Measurements from ENCODE around the gene CACNA1D. TPM values are rescaled to one million over a fixed set of nuclear protein-coding genes. Genes with fewer than 3 reads are reported as not detected.

CACNA1D gene
- total RNA-seq, 2 donors from 2014 or later = 0.68 to 1.5 TPM

DNA sequence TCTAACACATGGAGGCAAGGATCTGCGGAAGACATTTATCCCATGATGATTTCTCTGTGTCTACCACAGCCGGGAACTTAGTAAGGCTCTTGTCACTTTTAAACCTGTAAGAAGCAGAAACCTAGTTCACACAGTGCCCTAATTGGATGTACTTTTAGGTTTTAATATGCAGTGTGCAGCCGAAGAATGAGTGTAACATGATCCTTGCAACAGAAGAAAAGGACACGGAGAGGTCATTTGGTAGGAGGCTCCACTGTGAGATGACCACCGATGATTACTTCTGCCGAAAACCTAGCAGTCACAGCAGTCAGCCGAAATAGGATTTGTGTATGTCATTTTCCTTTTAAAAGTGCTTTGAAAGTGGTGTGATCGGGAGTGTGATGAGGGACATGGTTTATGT, 6.8 kb downstream of the CACNA1D start:
- H3K36me3 ChIP-seq = no peaks in the 10 kb centered on the region
- no peak overlapping the region for H3K4me3 ChIP-seq
- H3K4me1 ChIP-seq (ENCODE audit: control insufficient read depth in 1 of 2, low read depth in 2 of 2) = no peaks in the 10 kb centered on the region
- no peak for DNase-seq (ENCODE audit: low spot score)
- H3K27ac ChIP-seq = no peak overlapping the region
- TF ChIP-seq, protein P1, sequence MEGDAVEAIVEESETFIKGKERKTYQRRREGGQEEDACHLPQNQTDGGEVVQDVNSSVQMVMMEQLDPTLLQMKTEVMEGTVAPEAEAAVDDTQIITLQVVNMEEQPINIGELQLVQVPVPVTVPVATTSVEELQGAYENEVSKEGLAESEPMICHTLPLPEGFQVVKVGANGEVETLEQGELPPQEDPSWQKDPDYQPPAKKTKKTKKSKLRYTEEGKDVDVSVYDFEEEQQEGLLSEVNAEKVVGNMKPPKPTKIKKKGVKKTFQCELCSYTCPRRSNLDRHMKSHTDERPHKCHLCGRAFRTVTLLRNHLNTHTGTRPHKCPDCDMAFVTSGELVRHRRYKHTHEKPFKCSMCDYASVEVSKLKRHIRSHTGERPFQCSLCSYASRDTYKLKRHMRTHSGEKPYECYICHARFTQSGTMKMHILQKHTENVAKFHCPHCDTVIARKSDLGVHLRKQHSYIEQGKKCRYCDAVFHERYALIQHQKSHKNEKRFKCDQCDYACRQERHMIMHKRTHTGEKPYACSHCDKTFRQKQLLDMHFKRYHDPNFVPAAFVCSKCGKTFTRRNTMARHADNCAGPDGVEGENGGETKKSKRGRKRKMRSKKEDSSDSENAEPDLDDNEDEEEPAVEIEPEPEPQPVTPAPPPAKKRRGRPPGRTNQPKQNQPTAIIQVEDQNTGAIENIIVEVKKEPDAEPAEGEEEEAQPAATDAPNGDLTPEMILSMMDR (IDR thresholded peaks at IDR 0.05) = no peak
- ATAC-seq (ENCODE audit: insufficient number of reproducible peaks, low FRiP score, low read depth) = no peak
- no peaks in the 10 kb centered on the region for H3K27me3 ChIP-seq (replicated peaks; ENCODE audit: insufficient read depth)
- H3K9me3 ChIP-seq = no peaks in the 10 kb centered on the region

- ATAC-seq (ENCODE audit: insufficient number of reproducible peaks, low FRiP score, low read depth) (no peak), DNase-seq (ENCODE audit: low spot score) (no peak)
- no peak overlapping the region for H3K27ac ChIP-seq
Measured at GRCh38 chr3:53502737-53503136, 8.3 kb downstream of the CACNA1D start.

GRCh38 chr3:53503195-53503594, 8.8 kb downstream of the CACNA1D start:
- ATAC-seq (ENCODE audit: insufficient number of reproducible peaks, low FRiP score, low read depth) (no peak), DNase-seq (ENCODE audit: low spot score) (no peak)
- H3K27ac ChIP-seq = no peak overlapping the region
- no peak overlapping the region for H3K4me3 ChIP-seq
- H3K36me3 ChIP-seq = no peaks in the 10 kb centered on the region
- TF ChIP-seq, protein P1 (IDR thresholded peaks at IDR 0.05) = no peak
- no peaks in the 10 kb centered on the region for H3K9me3 ChIP-seq
- no peaks in the 10 kb centered on the region for H3K4me1 ChIP-seq (ENCODE audit: control insufficient read depth in 1 of 2, low read depth in 2 of 2)
- H3K27me3 ChIP-seq (replicated peaks; ENCODE audit: insufficient read depth) = no peaks in the 10 kb centered on the region

More at GRCh38 chr3:53502737-53503136, 8.3 kb downstream of the CACNA1D start:
- TF ChIP-seq, protein P1 (IDR thresholded peaks at IDR 0.05) = no peak
- no peaks in the 10 kb centered on the region for H3K36me3 ChIP-seq
- no peak overlapping the region for H3K4me3 ChIP-seq
- no peaks in the 10 kb centered on the region for H3K27me3 ChIP-seq (replicated peaks; ENCODE audit: insufficient read depth)
- no peaks in the 10 kb centered on the region for H3K9me3 ChIP-seq
- no peaks in the 10 kb centered on the region for H3K4me1 ChIP-seq (ENCODE audit: control insufficient read depth in 1 of 2, low read depth in 2 of 2)

GRCh38 chr3:53506110-53506762, 11.8 kb downstream of the CACNA1D start:
- ATAC-seq (ENCODE audit: insufficient number of reproducible peaks, low FRiP score, low read depth) (no peak), DNase-seq (ENCODE audit: low spot score) (no peak)
- Histone ChIP-seq H3K9me3 (no peaks in the 10 kb centered on the region), H3K36me3 (no peaks in the 10 kb centered on the region), H3K27ac (no peak overlapping the region), H3K4me3 (no peak overlapping the region), H3K4me1 (ENCODE audit: control insufficient read depth in 1 of 2, low read depth in 2 of 2) (no peaks in the 10 kb centered on the region), H3K27me3 (replicated peaks; ENCODE audit: insufficient read depth) (no peaks in the 10 kb centered on the region)
- TF ChIP-seq, protein P1 (IDR thresholded peaks at IDR 0.05) = no peak

GRCh38 chr3:53506763-53507145, 12.3 kb downstream of the CACNA1D start:
- Histone ChIP-seq H3K4me3 (no peak overlapping the region), H3K27ac (no peak overlapping the region), H3K9me3 (no peaks in the 10 kb centered on the region), H3K36me3 (no peaks in the 10 kb centered on the region), H3K27me3 (replicated peaks; ENCODE audit: insufficient read depth) (no peaks in the 10 kb centered on the region), H3K4me1 (ENCODE audit: control insufficient read depth in 1 of 2, low read depth in 2 of 2) (no peaks in the 10 kb centered on the region)
- ATAC-seq (ENCODE audit: insufficient number of reproducible peaks, low FRiP score, low read depth) (no peak), DNase-seq (ENCODE audit: low spot score) (no peak)
- TF ChIP-seq, protein P1 (IDR thresholded peaks at IDR 0.05) = no peak

All from thoracic aorta (tissue), 2 donors.